ENCODE data around the gene CHST11.

DNA sequence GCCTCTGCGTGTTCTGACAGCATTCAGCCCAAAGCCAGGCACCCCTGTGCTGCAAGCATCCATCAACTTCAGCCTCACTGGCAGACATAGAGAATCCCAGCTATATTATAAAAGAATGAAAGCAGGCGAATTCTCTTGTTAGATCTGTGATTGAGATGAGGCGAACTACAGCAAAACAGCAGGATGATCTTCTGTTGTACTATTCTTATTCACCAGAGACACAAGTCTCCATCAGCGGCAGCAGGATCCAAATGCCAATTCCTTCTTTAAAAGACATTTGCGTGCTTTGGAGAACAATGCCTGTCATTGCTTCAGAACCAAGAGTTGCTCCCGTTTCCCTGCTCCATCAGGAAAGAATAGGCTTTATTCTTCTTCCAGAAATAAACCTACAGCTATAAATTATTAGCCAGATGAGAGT, 312.4 kb downstream of the CHST11 start:
- TF ChIP-seq, protein P1, sequence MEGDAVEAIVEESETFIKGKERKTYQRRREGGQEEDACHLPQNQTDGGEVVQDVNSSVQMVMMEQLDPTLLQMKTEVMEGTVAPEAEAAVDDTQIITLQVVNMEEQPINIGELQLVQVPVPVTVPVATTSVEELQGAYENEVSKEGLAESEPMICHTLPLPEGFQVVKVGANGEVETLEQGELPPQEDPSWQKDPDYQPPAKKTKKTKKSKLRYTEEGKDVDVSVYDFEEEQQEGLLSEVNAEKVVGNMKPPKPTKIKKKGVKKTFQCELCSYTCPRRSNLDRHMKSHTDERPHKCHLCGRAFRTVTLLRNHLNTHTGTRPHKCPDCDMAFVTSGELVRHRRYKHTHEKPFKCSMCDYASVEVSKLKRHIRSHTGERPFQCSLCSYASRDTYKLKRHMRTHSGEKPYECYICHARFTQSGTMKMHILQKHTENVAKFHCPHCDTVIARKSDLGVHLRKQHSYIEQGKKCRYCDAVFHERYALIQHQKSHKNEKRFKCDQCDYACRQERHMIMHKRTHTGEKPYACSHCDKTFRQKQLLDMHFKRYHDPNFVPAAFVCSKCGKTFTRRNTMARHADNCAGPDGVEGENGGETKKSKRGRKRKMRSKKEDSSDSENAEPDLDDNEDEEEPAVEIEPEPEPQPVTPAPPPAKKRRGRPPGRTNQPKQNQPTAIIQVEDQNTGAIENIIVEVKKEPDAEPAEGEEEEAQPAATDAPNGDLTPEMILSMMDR (IDR thresholded peaks at IDR 0.05): no peak
- TF ChIP-seq ZFX (IDR thresholded peaks at IDR 0.05; ENCODE audit: borderline replicate concordance): no peak

Data from 22Rv1 (cell line).